GM18861 (cell line): ENCODE measurements around the gene DIAPH3.
A peak's percentile ranks its signal among the peaks of the same experiment; 100 is the strongest.

Source experiments
- ATAC-seq: cut with Tn5 transposase; IDR thresholded peaks from one replicate; pipeline ENCODE4 v1.9.1; 2021; ENCODE audit not compliant: unreplicated experiment

The DIAPH3 gene

DNA sequence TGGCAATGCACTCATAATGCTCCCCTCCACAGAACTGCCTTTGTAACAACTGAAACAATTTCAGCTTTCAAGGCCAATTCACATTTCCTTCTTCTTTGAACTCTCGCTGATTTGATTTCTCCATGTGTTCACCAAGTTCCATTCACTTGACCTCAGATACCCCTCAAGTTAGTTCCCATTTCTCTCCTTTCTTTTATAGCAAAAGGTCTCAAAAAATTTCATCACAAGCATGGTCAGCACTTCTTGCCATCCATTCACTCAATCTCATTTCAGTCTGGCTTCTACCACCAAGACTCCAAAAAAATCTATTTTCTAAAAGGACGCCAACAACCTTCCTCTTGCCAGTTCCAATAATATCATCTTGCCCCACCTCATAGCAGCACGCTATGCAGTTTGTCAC lies 135.7 kb downstream of the DIAPH3 start:
- no peak for ATAC-seq

DNA sequence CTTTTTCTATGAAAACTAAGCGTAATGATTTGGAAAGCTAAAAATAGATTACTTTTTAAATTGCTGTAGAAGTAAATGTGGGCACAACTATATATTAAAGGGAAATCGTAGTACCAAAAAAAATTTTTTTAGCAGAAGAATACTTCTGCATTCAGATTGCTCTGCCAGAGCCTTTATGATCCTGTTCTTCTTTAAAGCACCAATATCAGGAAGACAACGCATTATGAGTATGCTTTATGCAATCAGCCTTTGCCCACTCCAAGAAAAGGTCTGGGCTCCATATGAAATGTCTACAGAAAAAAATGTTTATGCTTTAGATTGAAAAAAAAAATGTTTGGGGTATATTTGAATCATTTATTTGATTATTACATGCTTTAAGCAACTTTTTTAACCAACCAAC lies 137.4 kb downstream of the DIAPH3 start:
- ATAC-seq = no peak

DNA sequence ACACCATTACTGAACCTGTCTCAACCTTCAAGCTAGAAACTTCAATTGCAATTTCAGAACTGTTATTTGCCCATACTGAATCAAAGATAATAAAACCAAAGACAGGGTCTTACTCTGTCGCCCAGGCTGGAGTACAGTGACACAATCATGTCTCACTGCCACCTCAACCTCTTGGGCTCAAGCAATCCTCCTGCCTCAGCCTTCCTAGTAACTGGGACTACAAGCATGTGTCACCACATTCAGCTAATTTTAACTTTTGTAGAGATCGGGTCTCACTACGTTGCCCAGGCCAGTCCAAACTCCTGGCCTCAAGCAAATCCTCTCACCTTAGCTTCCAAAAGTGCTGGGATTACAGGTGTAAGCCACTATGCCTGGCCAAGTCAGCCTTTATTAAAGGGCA lies 143.4 kb downstream of the DIAPH3 start:
- no peak for ATAC-seq

DNA sequence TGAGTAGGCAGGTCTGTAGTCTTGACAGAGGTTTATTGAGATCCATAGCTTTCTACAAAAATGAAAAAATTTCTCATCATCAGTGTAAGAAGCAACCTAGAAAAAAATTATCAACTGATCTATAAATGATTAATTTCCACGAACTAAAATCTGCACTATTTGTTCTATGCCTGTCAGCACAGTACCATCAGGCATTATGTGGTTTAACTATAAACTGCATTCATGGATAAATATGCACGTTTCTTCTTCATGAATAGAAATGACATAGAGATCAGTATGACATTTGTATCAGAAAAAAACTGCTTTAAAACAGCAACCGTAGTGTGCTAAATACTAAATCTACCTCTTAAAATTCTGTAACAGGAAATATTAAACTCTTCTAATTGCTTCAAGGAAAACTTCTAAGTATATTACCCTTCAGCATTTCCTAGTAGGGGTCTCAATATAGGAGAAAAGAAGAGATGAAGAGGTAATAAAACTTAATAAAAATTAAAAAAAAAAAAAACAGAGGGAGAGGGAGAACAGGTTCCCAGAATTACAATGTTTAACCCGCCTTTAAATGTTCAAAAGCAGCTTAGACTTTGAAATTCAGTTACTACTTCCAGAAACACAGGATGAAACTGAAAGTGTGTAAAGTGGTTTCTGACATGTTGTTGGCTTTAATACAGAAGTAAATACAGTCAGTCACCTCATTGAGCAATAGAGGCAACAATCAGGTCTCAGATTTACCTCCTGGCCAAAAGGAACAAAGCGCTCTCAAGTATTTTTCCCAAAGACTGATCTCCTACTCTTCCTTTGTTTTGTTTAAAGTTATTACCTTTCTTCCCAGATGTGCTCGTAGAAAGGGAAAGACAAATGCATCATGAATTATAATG lies 144.4 kb downstream of the DIAPH3 start:
- ATAC-seq = peak; percentile 80

DNA sequence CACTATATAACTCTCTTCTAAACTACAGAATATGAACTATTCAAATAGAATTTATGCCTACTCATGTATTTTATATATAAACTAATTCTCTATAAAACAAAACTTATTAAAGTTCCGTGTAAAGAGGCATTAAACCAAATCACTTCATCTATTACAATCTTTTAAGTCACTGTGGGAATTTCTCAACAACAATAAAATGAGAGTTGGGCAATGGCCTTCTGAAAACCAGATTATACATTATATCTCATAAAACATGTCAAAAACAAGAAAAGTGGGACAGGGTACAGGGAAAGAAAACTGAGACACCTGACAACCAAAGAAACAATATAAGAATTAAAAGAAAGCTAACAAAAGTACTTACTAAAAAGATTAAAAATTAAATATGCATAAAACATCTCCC lies 145.2 kb downstream of the DIAPH3 start:
- no peak for ATAC-seq

DNA sequence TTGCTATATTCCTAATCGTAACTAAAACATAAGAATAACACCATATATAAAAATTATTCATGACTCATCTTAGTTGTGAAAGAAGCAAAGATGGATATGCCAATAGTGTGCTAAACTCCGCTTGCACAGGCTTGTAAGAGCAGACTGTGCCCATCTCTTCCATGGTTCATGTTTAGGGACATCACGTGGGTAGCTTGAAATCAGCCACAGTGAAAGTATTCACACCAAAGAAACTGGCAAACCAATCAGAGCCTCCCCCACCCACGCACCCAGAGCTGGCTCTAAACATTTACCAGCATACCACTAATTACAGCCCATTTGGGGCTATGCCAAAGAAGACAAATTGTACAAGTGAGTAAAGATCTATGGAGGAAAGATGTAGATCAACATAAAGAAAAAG lies 147.5 kb downstream of the DIAPH3 start:
- no peak for ATAC-seq

DNA sequence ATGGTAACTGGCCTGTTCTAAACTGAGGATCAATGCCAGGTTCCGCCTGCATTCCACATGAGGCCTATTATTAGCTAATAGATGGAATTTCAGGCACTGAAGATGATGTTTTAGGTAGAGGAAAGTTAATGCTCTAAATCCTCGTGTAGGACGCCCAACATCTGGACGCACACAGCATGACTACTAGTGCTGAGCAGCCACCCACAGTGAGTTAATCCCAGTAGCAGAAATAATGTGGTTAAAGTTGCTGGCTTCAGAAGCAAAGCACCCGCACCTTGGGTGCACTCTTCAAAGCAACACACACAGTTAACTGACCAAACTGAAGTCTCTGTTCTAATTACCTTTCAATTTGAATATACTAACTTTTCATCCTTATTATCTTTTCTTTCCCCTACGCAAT lies 150.6 kb downstream of the DIAPH3 start:
- no peak for ATAC-seq

DNA sequence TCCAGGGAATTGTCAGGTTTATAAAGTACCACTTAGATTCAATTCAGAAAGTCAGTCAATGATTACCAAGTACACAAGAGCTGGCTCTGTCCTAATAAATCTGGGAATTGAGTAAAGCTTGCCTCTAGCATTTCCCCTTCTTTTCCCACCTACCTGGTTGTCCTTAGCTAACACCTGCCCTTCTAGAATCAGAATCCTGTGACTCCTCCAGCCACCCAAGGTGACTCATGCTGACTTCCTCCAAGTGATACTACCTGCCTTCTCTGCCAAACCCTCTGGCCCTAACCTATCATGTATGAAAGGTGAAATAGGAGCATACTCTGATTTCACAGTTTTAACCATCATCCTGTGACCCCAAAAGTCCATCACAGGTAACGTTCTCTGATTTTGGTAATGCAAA lies 151.2 kb downstream of the DIAPH3 start:
- no peak for ATAC-seq

DNA sequence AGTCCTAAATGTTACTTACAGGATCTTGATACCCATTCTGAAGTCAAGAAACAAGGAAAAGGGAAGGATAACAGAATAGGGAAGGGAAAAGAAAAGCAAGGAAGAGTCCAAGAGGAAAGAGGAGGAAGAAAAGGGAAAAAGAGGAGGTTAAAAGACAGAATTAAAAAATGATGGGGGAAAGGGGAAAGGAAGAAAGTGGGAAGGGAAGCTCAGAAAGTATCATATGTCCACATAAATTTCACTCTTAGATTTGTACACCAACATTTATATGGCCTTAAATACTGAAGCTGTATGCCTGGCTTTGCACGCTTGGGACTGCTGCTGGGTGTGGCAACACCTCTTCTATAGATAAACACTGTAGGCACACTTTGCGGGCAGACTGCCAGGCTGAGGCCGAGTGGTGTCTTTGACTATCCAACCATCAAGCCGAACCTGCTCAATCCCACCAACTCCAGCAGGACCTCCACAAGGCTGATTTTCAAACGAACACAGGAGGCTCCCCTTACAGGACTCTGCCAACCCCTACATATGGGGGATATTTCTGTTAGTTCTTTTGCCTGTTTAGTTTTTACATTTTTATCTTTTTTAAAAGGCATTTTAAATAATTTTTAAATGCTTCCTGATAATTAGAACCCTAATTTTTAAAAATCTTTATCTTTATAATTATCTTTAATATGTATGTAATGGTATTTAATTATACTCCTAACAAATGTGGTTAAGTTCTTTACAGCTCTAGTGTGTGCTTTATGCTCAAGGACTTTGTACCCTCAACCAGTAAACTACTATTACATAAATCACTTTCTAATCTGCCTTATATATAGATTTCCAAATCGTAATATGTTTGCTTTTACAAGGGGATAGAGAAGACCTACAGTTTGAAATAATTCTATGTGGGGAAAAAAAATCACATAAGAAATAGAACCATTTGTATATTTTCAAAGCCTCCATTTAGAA lies 154.2 kb downstream of the DIAPH3 start:
- ATAC-seq = no peak

DNA sequence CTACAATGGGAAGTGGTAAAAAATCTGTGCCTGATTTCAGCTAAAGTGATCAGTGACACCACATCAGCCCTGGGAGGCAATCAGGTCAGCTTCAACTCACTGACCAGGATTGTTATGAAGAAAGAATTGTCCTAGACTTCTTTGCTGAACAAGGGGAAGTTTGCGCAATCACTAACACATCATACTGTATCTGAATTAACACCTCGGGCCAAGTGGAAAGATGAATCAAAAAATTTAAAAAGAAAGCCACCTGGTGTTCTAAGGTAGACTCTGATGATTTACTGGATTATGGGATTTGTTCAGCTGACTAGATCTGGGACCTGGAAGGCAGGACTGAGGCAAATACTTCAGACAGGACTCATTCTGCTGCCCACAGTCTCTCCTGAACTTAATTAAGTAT lies 161.8 kb downstream of the DIAPH3 start:
- no peak for ATAC-seq

DNA sequence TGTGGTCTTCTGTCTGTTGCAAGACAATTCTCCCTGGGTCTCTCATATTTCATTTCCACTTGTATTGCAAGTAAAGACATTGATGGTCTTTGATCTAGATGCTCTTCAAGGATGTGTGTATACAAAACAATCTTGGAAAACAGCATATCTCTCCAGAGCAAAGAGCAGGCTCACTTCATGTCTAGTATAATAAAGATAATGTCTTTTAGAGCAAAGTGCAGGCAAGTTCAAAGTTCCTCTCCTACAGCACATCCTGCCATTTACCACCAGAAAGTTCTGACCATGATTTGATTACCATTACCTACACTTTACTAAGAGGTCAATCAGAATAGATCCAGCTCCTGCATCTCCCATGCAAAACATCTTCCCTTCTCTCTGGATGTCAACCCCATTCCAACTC lies 162.8 kb downstream of the DIAPH3 start:
- ATAC-seq = no peak

DNA sequence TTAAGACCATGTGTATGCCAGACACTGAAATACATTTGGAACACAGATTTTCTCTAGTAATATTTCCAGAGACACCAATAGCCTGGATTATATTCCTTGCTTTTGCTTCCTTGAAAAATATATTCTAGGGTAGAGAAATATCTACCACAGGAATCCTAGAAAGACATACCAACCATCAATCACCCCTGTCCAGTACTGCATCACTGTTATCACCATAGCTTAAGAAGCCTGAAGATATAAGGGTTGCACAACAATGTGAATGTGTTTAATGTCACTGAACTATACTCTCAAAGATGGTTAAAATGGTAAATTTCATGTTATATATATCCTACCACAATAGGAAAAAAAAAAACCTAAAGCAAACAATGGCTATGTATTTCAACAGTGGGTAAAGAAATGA lies 163.6 kb downstream of the DIAPH3 start:
- no peak for ATAC-seq

DNA sequence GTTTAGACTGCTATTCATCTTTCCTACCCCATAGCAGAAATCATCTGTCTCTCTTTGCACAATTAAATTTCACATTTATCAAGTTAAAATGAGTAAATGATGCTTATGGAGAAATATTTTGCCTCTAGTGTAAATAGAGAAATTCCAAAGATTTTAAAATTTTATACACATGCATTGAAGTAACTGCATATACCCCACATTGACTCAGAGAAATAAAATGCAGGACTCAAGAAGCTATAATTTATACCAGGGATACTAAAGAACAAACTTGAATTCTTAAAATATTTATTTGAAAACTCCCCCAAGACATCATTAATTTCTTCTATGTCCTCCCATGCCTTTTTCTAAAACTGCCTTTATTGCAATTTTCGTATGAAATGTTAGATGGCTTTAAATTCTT lies 165.8 kb downstream of the DIAPH3 start:
- no peak for ATAC-seq

DNA sequence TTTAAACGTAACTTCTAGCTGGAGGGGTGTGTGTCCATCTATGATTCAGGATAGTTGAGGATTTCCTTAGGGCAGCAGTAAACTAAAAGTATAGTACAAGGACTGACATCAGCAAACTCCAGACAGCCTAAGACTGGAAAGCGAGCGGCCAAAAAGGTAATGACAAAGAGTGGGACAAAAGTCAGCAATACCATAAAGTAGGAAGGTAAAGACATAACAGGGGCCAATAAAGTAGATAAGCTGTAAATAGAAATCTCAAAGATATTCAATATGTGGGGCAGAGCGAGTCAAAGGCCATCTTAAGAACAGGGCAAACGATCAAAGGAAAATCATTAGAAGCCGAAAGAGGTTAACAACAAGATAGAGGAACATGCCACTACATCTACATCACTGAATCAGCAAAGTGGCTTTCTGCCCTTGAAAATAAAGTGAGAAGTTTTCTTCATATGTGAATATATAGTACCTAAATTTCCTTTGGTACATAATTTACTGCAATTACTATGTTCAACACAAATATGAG lies 167.2 kb downstream of the DIAPH3 start:
- ATAC-seq = no peak

DNA sequence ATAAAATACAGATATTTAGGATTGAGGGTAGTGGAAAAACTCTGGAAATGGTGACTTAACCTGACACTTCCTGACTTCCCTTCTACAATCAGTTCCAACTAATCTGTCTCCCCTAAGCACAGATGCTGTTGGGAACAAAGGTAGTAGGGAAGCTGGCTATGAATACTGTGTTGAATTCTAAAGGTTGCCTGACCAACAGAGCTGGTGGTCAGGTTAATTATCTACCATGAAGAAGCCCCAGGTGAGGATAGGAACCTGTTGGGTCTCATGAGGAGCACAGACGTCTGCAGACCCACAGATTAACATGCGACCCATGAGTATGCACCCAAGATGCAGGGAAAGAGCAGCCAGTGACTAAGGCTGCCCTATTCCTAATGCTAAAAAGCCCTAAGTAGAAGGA lies 172.3 kb downstream of the DIAPH3 start:
- no peak for ATAC-seq

DNA sequence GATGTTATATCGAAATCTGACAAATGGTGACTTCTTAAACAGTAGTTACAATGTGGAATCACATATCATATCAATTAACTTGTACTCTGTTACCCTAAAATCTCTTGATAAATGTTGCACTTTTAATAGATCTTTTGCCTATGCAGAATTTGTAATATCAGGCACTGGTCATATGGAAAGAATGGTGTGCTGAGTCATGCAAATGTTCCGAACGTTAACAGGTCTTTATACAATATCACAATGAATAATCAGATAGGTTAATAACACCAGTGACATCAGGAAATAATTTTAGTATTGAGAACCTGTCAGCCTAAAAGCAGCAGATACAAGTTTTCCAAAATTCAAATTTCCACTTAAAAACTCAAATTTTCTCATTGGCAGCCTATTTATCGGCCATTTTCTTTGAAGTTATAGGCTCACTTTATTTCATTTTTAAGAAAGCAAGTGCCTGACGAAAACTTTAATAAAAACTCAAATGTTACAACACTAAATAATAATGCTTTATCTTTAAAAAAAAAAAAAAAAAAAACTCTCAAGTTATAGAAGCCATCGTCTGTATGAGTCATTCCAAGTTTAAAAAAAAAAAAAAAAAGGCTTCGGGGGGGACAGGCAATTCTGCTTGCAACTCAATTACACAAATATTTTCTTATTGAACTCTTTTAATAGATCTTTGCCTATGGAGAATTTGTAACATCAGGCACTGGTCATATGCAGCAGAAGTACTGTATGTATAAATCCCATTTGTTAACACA lies 180.9 kb downstream of the DIAPH3 start:
- ATAC-seq = no peak

DNA sequence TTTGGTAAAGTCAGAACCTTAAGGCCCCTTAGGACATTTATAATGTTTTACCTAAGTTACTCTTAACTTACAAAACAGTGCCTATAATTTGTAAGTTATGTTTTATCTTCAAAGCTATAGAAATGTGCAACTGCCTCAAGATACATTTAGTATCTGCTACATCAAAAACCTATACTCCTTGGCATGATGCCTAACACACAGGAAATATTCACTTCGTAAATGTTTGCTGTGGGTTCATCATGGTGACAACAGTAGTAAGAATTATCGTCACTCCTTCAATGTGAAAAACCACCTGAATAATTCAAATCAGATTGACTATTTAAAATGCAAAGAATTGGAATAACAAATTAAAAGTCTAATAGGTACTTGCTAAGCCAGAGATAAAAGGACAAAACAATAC lies 184.1 kb downstream of the DIAPH3 start:
- ATAC-seq = no peak

DNA sequence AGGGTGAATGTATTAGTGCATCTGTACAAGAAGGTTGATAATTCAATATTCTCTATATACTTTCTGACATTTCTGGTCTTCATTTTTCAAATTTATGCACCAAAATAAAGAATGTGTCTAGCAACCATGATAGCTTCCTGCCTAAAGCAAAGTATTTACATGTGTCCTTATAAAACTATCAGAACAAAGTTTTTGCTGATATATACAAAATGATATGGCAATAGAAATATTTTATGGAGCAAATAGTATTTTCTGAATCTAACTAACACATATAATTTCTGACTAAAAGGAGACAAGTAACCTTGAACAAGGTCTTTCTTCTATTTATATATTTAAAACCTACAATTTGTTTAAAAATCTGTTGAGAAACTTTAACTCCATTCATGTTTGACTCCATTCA lies 184.9 kb downstream of the DIAPH3 start:
- ATAC-seq = no peak

DNA sequence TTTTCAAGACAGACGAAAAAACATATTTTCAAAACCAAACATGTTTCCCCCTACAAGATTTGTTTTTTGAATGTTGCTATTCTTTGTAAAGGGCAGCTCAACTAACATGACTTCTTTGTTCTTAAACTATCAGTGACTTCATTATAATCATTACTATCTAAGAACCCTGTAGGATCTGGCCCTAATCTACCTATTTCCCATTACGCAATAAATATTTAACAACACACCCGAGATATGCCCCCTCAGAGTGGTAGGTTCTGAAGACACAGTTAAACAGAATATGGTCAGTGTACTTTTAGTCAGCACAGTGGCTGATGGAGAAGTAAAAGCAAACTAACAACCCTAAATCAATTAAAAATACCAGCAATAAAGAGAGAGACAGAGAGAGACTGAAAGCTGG lies 186.9 kb downstream of the DIAPH3 start:
- no peak for ATAC-seq

DNA sequence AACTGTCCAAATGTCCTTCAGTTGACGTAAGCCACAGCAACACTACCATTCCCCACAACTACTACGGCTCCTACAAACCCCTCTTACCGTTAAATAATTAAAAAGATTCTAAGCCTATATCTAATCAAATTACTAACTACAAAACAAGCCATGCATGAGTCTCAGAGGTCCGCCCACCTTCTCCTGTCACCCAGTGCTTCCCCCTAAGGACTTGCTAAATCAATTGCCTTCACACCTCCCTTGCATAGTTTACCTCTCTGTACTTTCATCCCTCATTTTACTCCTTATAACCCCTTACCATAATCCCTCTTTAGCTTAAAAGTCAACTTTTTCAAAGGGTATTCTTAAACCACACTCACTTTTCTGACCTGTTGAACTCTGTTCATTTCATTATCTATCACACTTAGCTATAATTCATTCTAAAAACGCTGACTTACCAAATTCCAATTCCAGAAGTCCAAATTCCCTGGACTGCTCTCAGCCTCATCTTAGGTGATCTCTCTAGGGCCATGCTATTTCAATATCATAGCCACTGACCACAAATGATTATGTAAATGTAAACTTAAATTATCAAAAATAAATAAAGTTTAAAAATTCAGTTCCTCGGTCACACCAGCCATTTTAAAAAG lies 187.8 kb downstream of the DIAPH3 start:
- ATAC-seq = no peak

DNA sequence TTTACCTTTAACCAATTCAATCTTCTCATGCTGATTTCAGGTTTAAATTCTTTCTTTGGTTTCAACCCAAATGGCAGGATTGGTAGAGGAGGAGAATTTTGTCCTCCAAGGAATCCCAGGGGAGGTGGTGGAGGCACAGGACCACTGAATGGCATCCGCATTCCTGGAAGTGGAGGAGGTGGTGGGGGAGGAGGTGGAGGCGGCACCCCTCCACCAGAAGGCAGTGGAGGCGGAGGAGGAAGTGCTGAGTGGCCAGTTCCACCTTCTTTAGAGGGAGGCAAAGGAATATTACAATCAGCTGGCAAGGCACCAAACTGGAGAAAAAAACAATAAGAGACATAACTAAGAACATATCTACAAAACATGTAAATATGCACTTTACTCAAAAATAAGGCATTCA lies 192.9 kb downstream of the DIAPH3 start:
- ATAC-seq = no peak
